Glomerular visceral epithelial cell (primary cell): ENCODE results near the gene MED10.

ENCODE experiments used
- DNase-seq: peaks from one replicate; pipeline ENCODE4 v3.0.0-alpha.2; 2016; ENCODE audit errors: extremely low spot score

MED10 gene, protein sequence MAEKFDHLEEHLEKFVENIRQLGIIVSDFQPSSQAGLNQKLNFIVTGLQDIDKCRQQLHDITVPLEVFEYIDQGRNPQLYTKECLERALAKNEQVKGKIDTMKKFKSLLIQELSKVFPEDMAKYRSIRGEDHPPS

DNA sequence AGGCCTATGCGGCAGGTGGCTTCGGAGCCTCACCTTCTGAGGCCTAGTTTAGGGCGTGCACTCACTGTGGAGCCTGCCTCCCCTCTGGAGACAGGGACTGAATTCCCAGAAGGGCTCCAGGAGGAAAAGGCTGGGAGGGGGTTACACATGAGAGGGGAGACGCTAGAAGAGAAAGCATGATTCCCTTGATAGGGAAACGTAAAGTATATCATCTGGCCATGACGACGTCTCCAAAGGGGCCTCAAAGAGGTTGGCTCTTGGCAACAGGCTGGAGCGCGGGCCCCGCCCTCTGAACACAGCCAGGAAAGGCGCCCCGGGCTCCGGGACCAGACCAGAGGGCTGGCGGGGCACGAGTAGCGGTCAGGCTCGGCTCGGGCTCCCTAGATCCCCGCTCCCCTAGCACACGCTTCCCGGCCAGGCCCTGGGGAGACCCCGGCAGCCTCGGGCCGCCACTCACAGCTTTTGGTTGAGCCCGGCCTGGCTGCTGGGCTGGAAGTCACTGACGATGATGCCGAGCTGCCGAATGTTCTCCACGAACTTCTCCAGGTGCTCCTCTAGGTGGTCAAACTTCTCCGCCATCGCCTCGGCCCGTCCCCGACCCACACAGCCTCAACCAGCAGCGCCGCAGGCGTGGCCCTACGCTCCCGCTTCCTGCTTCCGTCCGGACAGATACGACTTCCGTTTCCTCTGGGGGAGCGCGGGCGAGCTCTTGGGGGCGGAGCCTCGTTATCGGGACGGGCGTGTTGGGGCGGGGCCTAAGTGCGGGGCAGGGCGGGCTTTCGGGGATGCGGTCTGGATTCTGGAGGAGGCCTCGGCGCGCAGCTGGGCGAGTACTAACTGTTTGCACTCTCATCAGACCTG lies at the start of gene MED10:
Gene MED10 (minus strand): TSS at position 643 of the 861 bp plus-strand sequence. CDS start 64 bp downstream, at position 579.
- DNase-seq, result peak; percentile 95

DNA sequence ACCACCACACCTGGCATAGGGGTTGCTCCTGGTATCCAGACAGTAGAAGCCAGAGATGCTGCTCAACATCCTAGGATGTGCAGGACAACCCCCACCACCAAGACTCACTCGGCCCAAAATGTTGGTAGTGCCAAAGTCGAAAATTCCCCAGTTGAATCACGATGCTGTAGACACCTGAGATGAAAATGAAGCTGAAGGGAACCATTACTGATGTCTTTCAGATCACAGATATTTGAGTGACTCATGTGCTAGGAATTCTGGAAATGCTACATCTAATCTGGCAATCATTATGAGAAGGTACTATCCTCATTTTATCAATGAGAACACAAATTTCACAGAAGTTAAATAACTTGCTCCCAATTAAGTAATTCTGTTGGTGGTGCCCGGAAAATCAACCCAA lies 49.3 kb upstream of the MED10 start:
- DNase-seq, result peak; percentile 22

DNA sequence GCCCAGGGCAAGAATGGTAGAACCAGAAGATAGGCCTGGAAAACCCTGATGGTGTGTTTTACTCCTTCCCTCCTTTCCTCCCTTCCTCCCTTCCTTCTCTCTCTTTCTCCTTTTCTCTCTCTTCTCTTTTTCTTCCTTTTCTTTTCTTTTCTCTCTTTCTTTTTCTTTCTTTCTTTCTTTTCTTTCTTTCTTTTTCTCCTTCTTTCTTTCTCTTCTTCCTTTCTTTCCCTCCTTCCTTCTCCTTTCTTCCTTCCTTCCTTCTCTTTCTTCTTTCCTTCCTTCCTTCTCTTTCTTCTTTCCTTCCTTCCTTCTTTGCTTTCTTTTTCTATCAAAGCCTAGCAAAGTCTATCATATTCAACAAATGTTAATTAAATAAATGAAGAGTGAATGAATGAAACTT lies 46.4 kb upstream of the MED10 start:
- no peak for DNase-seq

DNA sequence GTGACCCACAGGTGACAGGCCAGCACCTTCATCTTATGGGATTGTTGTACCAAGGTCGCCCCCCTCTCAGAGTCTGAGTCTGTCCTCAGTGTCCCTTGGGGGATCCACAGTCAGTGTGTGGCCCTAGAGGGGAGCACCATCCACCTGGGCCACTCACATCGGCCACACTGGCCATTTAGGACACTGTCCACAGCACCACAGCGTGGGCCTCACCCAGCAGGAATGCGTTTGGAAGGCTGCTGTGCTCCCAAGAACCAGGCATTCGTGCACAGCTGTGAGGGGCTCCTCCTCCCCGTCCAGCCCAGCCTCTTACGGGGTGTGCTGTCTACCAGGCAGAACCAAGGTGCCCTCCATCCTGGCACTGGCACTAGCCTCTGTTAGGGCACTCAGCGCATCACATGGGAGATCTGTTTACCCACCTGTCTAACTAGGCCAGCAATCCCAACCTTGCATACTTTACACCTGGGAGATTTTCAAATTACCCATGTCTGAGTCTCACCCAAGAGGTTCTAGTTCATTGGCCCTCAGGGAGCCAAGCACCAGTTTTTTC lies 45.8 kb upstream of the MED10 start:
- DNase-seq, result no peak

DNA sequence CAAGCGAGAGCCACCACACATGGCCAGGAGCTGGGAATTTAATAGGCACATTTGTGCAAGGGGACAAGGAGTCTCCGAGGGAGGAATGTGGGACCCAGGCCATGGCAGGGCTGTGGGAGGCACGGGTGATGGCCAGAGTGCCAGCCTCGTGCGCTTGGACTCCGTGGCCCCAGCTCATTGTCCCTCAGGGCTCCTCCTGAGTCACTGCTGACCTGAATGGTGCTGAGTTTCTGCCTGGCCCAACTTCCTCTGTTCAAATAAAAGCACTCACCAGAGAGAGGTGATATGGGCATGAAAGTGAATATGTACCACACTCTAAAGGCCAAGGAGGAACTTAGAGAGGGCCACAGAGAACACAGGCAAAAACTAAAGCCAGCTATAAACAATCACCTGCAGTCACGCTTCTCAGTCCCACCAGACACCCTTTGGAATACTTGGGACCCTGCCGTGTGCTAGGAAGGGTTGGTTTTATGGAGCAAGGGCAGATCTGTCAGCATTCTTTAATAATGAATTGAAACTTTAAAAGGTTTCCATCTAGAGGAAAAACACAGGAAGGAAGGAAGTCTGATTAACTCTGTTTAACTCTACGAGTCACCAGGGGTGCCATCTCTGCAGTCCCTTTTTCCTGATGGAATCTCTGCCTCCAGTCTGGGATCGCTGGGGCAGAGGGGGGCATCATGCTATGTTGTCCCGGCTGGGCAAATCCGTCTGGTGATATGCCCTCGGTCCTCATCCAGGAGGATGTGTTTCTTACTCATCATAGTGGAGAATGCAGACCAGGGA lies 45.2 kb upstream of the MED10 start:
- DNase-seq, result no peak

DNA sequence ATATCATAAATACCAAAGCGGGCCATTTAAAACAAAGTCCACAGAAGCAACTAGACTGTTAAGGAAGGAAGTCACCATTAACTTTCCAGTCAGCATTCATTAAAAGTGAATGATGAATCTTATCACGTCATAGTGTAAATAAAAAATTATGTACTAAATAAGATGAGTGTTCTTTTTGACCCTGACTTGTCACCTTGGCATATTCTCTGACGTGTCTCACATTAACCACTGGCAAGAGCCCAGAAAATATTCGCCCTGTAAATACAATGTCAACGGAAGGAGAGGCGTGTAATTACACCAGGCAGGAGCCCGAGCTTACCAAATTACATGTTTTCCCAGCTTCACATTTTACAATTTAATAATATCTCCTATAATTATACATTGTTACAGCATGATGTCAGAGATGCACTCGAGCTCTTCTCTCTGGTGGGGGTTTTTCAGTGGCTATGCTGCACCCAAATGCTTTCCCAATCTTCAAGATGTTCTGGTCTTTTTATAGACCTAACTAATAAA lies 41.0 kb upstream of the MED10 start:
- DNase-seq, result no peak

DNA sequence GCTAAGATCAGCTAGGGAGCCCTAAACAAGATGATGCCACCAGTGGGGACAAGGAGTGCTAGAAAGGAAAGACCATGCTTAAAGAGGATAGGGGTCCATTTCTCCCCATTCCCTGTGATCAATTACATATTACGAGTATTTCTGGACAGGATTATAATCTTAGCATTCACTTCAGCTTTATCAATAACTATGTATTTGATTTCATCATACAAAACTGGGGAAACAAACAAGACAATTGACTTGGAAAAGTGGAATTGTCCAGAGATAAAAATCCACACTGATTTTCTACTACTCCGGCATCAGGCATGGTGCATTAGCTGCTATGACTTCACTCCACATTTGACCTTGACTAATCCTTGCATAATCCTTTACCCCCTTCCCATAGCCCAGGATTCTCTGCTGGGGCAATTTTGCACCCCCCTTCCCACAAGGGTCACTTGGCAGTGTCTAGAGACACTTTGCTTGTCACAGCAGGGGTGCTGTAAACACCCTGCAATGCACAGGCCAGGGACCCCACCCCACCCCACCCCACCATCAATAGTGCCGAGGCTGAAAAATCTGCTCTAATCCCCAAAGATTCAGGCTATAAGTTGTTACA lies 40.4 kb upstream of the MED10 start:
- no peak for DNase-seq

DNA sequence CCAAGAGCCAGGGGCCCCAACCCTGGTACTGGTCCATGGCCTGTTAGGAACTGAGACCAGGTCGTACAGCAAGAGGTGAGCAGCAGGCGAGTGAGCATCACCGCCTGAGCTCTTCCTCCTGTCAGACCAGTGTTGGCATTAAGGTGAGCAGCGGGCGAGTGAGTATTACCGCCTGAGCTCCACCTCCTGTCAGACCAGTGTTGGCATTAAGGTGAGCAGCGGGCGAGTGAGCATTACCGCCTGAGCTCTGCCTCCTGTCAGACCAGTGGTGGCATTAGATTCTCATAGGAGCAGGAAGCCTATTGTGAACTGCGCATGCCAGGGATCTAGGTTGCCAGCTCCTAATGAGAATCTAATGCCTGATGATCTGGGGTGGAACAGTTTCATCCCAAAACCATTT lies 39.3 kb upstream of the MED10 start:
- DNase-seq, result no peak

DNA sequence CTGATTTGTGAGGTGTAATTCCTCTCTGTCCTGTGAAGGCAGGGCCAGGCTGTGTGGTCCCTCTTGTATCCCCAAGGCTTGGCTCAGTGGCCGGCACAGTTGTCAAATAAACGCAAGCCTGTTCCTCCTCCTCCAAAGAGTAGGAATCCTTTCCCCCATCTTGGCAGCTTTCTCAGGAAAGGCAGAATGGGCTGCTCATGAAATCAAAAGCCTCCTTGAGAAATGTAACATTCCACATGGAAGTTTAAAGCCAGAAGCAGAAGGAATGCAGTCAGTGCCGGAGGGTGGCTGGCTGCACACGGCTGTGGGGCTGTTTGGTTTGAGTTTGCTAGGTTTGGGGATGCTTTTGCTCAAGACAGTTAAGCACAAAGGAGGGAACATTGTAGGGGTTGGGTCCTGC lies 34.5 kb upstream of the MED10 start:
- DNase-seq, result no peak

DNA sequence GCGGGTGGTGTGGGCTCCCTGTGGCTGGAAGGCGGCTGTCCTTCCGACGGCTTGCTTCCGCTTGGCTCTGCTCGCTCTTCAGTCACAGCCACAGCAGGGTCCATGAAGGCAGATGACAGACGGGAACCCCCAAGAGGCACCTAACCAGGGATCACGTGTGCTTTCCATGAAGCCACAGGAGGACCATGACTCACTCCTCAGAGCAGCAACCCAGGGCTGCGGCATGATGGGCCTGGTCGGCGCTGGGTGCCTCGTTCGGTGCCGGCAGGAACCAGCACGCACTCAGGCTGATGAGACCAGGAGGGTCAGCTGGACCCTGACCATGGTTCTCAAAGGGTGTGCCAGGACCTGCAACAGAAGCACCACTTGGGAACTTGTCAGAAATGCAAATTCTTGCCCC lies 32.8 kb upstream of the MED10 start:
- no peak for DNase-seq

DNA sequence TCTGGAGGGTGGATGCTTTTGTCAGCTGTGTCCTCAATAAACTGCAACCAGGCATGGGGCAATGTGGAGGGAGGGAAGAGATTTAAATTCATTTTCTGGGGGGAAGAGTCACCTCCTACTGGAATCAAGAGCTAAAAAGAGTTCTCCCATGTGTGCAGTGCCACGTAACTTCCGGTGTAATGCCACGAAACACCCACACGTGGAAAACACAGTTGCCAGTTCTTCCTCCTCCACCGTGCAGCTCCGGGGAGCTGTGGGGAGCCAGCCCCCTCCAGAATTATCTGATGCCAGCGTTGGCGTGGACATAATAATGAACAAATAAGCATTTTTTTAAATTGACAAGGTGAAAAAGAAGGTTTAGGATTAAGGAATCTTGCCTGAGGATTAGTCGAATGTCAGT lies 32.1 kb upstream of the MED10 start:
- DNase-seq, result no peak

DNA sequence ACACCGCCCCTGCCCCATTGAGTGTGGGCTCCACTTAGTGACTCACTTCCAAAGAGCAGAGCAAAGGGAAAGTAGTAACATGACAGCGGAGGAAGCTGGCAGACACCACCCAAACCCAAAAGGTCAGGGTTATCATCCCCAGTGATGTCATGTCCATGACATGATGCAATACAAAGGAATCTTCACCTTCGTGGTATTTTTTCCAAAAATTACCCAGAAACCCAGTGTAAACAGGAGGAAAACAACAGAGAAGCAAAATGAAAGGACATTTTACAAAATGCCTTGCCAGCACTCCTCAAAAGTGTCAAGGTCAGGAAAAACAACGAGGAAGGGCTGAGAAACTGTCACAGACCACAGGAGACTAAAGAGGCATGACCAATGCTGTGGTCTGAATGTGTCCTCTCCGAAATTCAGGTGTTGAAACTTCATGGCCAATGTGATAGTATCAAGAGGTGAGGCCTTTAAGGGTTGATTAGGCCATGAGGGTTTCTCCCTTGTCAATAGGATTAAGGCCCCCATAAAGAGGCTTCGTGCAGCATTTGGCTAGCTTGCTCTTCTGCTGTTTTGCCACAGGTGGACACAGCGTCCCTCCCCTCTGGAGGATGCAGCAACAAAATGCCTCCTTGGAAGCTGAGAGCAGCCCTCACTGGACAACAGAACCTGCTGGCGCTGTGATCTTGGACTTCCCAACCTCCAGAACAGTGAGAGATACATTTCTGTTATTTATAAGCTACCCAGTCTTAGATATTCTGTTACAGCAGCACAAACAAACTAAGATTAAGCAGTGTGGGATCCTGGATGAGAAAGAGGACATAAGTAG lies 30.5 kb upstream of the MED10 start:
- no peak for DNase-seq

DNA sequence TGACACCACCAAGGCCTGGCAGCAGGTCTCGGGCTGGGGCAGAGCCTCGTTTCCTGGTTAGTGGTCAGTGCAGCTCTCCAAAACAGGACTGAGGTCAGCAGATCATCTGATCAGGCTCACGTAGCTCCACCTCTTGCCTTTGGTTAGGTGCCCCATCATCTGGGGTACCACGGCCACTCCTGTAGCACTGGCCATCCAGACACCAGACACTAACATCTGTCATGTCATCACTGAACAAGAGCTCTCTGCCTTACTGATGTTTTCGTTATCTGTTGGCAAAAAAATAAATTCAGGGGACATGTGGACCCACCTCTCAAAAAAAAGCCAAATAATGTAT lies 29.9 kb upstream of the MED10 start:
- DNase-seq, result no peak

DNA sequence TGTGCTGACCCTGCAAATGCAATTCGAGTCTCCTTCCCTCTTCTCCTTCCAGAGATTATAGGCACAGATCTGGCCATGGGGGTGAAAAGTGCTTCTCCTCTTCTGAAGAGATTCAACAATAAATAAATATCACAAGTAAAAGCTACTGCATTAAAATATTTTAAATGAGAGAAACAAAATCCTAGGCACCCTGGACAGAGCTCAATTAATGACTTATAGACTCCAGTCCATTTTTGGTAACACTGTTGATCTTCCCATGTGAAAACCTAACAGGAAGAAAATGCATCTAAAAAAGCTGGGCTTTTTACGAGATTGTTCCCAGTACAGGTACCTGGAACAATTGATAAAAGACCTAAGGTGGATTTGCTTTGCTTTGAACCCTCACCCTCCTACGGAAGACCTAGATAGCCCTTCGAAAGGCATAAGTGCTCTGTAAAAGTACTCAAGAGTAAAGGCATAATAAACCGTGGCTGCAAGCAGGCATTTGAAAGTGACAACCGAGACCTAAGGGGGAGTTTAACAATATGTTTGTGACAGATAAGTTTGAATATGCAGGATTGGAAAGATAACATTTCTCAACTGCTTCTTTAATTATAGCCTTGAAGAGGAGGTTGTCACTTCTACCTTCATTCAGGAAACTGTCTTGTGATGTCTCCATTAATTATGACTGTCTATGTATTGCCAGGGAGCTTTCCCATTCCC lies 29.4 kb upstream of the MED10 start:
- DNase-seq, result no peak

DNA sequence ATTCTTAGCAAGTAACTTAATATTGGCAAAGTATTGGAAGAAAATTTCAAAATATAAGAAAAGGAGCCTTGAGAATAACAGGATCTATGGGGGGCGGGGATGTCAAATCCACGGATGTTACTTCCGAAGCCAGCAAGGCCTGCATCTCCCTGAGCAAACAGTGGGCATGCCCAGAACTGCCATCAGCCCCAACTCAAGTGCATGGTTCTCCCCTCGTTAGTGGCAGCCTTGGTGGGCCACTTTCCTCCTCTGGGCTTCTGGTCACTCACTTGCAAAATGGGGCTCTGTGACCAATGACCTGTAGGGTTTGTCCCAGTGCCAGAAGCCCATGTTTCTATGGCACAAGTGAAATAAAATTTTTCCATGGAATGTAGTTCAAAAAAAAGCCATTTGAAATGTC lies 27.2 kb upstream of the MED10 start:
- no peak for DNase-seq

DNA sequence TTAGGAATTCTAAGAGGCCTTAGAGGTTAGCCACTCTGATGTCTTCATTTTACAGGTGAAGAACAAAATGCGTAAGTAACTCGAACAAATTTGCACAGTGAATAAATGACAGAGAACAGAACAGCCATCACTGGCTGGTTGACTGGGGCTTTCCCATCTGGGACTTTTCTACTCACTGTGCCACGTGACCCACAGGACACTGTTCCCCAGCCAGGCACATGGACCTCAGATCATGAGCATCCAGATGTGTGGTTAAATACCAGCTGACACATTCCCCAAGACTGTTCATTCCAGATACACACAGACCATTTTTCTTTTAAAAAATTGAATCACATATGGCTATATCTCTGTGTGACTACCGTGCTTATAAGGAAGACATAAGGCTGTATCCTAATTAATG lies 25.8 kb upstream of the MED10 start:
- peak; percentile 46 for DNase-seq

DNA sequence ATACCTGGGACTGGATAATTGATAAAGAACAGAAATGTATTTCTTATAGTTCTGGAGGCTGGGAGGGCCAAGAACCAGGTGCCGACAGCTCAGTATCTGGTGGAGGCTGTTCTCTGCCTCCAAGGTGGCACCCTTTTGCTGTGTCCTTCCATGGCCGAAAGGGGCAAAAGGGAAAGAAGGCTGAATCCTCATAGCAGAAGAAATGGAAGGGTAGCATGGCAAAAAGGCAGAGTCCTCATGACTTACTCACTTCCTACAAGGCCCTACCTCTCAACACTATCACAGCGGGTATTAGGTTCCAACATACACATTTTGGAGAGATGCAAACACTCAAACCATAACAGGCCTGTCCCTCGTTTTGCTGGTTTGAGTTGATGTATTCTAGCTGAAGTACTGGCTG lies 25.1 kb upstream of the MED10 start:
- no peak for DNase-seq

DNA sequence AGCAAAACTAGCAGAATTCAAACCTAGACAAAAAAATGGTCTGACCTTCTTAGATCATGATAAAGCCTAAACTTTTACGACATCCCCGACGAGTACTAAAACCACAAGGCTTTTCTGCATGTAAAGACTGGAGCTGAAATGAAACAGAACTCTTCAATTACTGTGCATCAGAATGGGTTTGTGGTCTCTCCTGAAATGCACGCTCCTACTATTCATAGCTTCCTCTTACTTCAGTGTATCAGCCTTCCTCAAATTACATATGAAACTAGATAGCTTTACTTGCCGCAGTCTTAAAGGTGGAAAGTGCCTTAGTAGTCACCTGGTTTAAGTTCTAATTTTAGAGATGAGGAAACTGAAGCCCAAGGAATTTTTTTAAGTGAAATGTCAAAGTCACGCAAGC lies 24.6 kb upstream of the MED10 start:
- no peak for DNase-seq

DNA sequence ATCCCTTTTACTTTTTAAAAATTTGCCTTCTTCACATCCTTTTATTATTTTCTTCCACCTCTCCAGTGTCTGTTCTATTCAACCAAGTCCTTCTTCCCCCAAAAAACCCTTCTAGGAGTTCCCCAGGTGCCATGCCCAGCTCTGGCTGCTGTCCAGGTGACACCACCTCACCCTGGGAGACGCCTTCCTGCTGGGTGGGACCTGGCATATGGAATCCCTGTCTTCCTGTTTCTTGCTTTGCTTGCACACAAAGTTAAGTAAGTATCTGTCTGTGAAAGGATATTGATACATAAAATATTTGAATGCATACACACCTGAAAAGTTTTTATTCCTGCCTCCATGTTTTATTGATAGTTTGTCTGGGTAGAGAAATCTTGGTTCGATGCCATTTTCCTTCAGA lies 23.1 kb upstream of the MED10 start:
- DNase-seq, result no peak
